HepG2 (cell line): ENCODE results near the gene FOXK2. TPM values are rescaled to one million over a fixed set of nuclear protein-coding genes. Genes with fewer than 3 reads are reported as not detected.
A peak's percentile ranks its signal among the peaks of the same experiment; 100 is the strongest.

ENCODE experiments used
- CBX5 ChIP-seq: sonication (generic); formaldehyde crosslinking; IDR thresholded peaks from 2 replicates; pipeline ENCODE4 v1.4.0; 2020; ENCODE audit warnings: missing genetic modification reagents, borderline replicate concordance
- FOSL2 ChIP-seq: sonication (generic); formaldehyde crosslinking; IDR thresholded peaks from 2 replicates; pipeline ENCODE4 v1.4.0; 2020; ENCODE audit warnings: missing genetic modification reagents
- FOXA3 ChIP-seq: IDR thresholded peaks from 2 replicates; pipeline ENCODE4 v1.6.1; 2016; ENCODE audit warnings: missing genetic modification reagents, missing compliant biosample characterization
- GMEB1 ChIP-seq: sonication (generic); formaldehyde crosslinking; IDR thresholded peaks from 2 replicates; pipeline ENCODE4 v1.5.1; 2020; ENCODE audit warnings: missing genetic modification reagents, mild to moderate bottlenecking, borderline replicate concordance
- HDAC2 ChIP-seq: sonication (generic); formaldehyde crosslinking; IDR thresholded peaks from 2 replicates; pipeline ENCODE4 v1.4.0; 2020; ENCODE audit warnings: missing genetic modification reagents
- HNRNPUL1 ChIP-seq: fragments of 200-400 bp; formaldehyde crosslinking; IDR thresholded peaks from 2 replicates; pipeline ENCODE4 v1.6.1; 2017; ENCODE audit warnings: low read depth, mild to moderate bottlenecking, low read length, moderate library complexity
- NCOA2 ChIP-seq: sonication (generic); formaldehyde crosslinking; IDR thresholded peaks from 2 replicates; pipeline ENCODE4 v1.8.0; 2022; ENCODE audit warnings: inconsistent platforms
- SSRP1 ChIP-seq: IDR thresholded peaks from 2 replicates; pipeline ENCODE4 v1.6.1; 2016; ENCODE audit warnings: control low read depth
- YEATS4 ChIP-seq: sonication (generic); formaldehyde crosslinking; IDR thresholded peaks from 2 replicates; pipeline ENCODE4 v1.4.0; 2020; ENCODE audit warnings: missing genetic modification reagents, borderline replicate concordance
- ZNF33B ChIP-seq: sonication (generic); formaldehyde crosslinking; IDR thresholded peaks from 2 replicates; pipeline ENCODE4 v1.5.1; 2020; ENCODE audit warnings: mild to moderate bottlenecking, missing genetic modification reagents
- ZNF34 ChIP-seq: sonication (generic); formaldehyde crosslinking; IDR thresholded peaks from 2 replicates; pipeline ENCODE4 v1.4.0; 2020; ENCODE audit warnings: mild to moderate bottlenecking, missing genetic modification reagents, borderline replicate concordance
- ZNF468 ChIP-seq: sonication (generic); formaldehyde crosslinking; IDR thresholded peaks from 2 replicates; pipeline ENCODE4 v1.8.0; 2022; ENCODE audit warnings: mild to moderate bottlenecking, moderate library complexity, missing genetic modification reagents
- ZNF615 ChIP-seq: sonication (generic); formaldehyde crosslinking; IDR thresholded peaks from 2 replicates; pipeline ENCODE4 v1.5.0; 2020; ENCODE audit warnings: mild to moderate bottlenecking, missing genetic modification reagents, borderline replicate concordance
- ZNF788 ChIP-seq: sonication (generic); formaldehyde crosslinking; IDR thresholded peaks from 2 replicates; pipeline ENCODE4 v1.5.0; 2020; ENCODE audit warnings: mild to moderate bottlenecking, missing genetic modification reagents, borderline replicate concordance
- ZNF800 ChIP-seq: sonication (generic); formaldehyde crosslinking; IDR thresholded peaks from 2 replicates; pipeline ENCODE4 v1.4.0; 2020; ENCODE audit warnings: missing genetic modification reagents
- polyA plus RNA-seq, 8 experiments: library from polyadenylated mRNA; depleted of rRNA in 3 of 8; stranded (reverse) in 7 of 8; unstranded in 1 of 8; fragments of >200 nt; fragmentation: Illumina TruSeq in 4 of 8; extraction: Trizol in 4 of 8; gene quantifications; 2 replicates each; pipeline versions ENCODE4 v1.2.1 to v1.2.3, GENCODE V29; 2011 to 2016; ENCODE audit warnings: low read depth in 4 of 8, missing spikeins in 1 of 8, mixed read lengths in 1 of 8; ENCODE audit not compliant: insufficient read depth in 1 of 8
- total RNA-seq, 5 experiments: library from RNA; depleted of rRNA; stranded (reverse); fragments of >200 nt; fragmentation: Illumina TruSeq; extraction: Trizol; gene quantifications; 2 replicates each; pipeline ENCODE4 v1.2.3, GENCODE V29; 2016; ENCODE audit warnings: low read depth in 1 of 5
- TF ChIP-seq, protein P1 (sequence below): sonication (generic); formaldehyde crosslinking; IDR thresholded peaks from 2 replicates; pipeline ENCODE4 v1.4.0; 2020; ENCODE audit warnings: missing genetic modification reagents
- TF ChIP-seq, protein P2 (sequence below): sonication (generic); formaldehyde crosslinking; IDR thresholded peaks from 2 replicates; pipeline ENCODE4 v1.8.0; 2023; ENCODE audit warnings: mild to moderate bottlenecking, missing genetic modification reagents
- TF ChIP-seq, protein P3 (sequence below): sonication (generic); formaldehyde crosslinking; IDR thresholded peaks from 2 replicates; pipeline ENCODE4 v1.4.0; 2020; ENCODE audit warnings: missing genetic modification reagents

FOXK2 gene
- total and polyA plus RNA-seq, 2 of the 13 experiments (the other 11 are each of a cell fraction or from before 2014, with no cell fraction given), result 67.1 to 67.2 TPM

DNA sequence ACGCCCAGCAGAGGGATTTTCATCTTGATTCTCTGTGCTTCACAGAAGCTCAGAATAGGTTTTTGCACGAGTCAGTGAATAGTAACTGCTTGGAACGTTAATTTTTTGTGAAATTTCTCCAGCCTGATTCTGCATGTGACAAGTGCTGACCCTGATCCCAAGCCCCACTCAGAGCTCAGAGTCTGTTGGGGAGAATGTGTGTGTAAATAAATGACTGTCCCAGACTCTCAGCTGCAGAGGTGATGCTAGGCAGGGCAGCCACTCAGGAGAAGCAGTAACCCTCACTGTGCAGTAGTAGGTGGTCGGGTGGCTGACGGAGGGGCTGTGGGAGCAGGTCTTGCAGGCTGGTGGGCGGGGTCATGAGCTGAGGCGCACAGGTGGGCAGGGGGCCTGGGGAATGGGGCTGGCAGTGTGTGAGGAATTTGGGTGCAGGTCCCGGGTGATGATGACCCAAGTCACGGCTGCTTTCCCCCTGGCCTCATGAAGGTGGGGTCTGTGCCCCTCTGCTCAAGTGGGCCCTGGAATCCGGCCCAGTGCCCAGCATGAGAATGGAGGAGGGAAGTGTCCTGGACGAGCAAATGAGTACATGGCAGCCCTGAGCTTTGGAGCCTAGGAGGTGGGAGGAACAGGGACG is 16.3 kb upstream of the FOXK2 start (continued):
- TF ChIP-seq, protein P1, sequence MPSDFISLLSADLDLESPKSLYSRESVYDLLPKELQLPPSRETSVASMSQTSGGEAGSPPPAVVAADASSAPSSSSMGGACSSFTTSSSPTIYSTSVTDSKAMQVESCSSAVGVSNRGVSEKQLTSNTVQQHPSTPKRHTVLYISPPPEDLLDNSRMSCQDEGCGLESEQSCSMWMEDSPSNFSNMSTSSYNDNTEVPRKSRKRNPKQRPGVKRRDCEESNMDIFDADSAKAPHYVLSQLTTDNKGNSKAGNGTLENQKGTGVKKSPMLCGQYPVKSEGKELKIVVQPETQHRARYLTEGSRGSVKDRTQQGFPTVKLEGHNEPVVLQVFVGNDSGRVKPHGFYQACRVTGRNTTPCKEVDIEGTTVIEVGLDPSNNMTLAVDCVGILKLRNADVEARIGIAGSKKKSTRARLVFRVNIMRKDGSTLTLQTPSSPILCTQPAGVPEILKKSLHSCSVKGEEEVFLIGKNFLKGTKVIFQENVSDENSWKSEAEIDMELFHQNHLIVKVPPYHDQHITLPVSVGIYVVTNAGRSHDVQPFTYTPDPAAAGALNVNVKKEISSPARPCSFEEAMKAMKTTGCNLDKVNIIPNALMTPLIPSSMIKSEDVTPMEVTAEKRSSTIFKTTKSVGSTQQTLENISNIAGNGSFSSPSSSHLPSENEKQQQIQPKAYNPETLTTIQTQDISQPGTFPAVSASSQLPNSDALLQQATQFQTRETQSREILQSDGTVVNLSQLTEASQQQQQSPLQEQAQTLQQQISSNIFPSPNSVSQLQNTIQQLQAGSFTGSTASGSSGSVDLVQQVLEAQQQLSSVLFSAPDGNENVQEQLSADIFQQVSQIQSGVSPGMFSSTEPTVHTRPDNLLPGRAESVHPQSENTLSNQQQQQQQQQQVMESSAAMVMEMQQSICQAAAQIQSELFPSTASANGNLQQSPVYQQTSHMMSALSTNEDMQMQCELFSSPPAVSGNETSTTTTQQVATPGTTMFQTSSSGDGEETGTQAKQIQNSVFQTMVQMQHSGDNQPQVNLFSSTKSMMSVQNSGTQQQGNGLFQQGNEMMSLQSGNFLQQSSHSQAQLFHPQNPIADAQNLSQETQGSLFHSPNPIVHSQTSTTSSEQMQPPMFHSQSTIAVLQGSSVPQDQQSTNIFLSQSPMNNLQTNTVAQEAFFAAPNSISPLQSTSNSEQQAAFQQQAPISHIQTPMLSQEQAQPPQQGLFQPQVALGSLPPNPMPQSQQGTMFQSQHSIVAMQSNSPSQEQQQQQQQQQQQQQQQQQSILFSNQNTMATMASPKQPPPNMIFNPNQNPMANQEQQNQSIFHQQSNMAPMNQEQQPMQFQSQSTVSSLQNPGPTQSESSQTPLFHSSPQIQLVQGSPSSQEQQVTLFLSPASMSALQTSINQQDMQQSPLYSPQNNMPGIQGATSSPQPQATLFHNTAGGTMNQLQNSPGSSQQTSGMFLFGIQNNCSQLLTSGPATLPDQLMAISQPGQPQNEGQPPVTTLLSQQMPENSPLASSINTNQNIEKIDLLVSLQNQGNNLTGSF (CRISPR knock-in tag), result no peak
- TF ChIP-seq YEATS4 (CRISPR knock-in tag), result 0 out of 2 replicates have a peak, but pooled peaks have one; percentile 14
- TF ChIP-seq FOSL2 (CRISPR knock-in tag), result peak; percentile 48
- TF ChIP-seq, protein P2, sequence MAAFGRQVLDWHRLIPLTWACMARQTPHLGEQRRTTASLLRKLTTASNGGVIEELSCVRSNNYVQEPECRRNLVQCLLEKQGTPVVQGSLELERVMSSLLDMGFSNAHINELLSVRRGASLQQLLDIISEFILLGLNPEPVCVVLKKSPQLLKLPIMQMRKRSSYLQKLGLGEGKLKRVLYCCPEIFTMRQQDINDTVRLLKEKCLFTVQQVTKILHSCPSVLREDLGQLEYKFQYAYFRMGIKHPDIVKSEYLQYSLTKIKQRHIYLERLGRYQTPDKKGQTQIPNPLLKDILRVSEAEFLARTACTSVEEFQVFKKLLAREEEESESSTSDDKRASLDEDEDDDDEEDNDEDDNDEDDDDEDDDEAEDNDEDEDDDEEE (CRISPR knock-in tag), result 0 out of 2 replicates have a peak, but pooled peaks have one; percentile 71
- TF ChIP-seq CBX5 (CRISPR knock-in tag), result no peak
- TF ChIP-seq ZNF468 (CRISPR knock-in tag), result no peak
- TF ChIP-seq ZNF34, result no peak
- TF ChIP-seq GMEB1 (CRISPR knock-in tag), result no peak
- peak; percentile 53 for TF ChIP-seq FOXA3 (CRISPR knock-in tag)
- no peak for TF ChIP-seq ZNF615 (CRISPR knock-in tag)
- TF ChIP-seq HNRNPUL1, result no peak
- TF ChIP-seq ZNF33B (CRISPR knock-in tag), result 0 out of 2 replicates have a peak, but pooled peaks have one; percentile 7
- 0 out of 2 replicates have a peak, but pooled peaks have one; percentile 16 for TF ChIP-seq NCOA2 (CRISPR knock-in tag)
- TF ChIP-seq, protein P3, sequence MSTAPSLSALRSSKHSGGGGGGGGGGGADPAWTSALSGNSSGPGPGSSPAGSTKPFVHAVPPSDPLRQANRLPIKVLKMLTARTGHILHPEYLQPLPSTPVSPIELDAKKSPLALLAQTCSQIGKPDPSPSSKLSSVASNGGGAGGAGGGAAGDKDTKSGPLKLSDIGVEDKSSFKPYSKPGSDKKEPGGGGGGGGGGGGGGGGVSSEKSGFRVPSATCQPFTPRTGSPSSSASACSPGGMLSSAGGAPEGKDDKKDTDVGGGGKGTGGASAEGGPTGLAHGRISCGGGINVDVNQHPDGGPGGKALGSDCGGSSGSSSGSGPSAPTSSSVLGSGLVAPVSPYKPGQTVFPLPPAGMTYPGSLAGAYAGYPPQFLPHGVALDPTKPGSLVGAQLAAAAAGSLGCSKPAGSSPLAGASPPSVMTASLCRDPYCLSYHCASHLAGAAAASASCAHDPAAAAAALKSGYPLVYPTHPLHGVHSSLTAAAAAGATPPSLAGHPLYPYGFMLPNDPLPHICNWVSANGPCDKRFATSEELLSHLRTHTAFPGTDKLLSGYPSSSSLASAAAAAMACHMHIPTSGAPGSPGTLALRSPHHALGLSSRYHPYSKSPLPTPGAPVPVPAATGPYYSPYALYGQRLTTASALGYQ (CRISPR knock-in tag), result no peak
- TF ChIP-seq ZNF788 (CRISPR knock-in tag), result no peak
- TF ChIP-seq SSRP1, result no peak
- 0 out of 2 replicates have a peak, but pooled peaks have one; percentile 13 for TF ChIP-seq ZNF800 (CRISPR knock-in tag)
- peak; percentile 51; the same call in 1 of the 2 replicates for TF ChIP-seq HDAC2 (CRISPR knock-in tag)
